ENCODE results near the gene SECTM1. TPM values are rescaled to one million over a fixed set of nuclear protein-coding genes. Genes with fewer than 3 reads are reported as not detected.

The SECTM1 gene
- polyA plus RNA-seq, 2 of the 4 experiments (the other 2 are of a cell fraction) = 0.22 to 2.0 TPM

DNA sequence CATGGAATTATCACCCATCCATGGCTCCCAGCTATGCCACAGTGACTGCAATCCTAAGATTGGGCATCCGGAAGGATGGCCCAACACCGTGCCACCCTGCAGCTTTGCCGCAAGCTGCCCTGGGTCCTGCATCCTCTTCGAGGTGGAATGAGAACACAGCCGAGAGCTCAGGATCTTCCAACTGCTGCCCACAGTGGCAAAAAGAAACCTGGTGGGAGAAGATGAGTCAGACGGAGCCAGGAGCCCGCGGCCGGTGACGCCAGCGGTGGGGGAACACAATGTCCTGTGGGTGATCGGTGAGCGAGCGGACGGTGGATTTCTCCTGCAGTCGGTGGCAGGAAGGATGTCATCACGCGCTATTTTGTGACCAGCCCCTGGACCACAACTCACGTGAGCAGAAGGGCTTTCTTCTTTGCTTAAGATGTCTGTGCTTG lies 36.3 kb downstream of the SECTM1 start:
- Histone ChIP-seq H3K4me2 (peak overlapping the region; percentile 91), H3K9me3 (no peaks in the 10 kb centered on the region), H3K4me1 (peaks cover 67% of the 10 kb centered on the region), H3K4me3 (peak overlapping the region; percentile 42), H3K27ac (peak overlapping the region; percentile 96 to 98)
- ChIA-PET POLR2A (interaction anchor here (0.6 to 2.7 kb wide), 10 partner anchors 9 to 91 kb away, joined by 3 to 14 read pairs (median 6); partner anchors contain the start of gene CSNK1D), CTCF (interaction anchor here (0.7 to 21.2 kb wide), 17 partner anchors 10 to 267 kb away, joined by 3 to 343 read pairs (median 4); partner anchors contain the start of gene SECTM1)
- peak; percentile 13 to 26 for ATAC-seq
- no peak for FAIRE-seq
- 3% methylated on average over 18 of the region's 19 CpGs for WGBS (ENCODE audit: missing lambda C conversion rate)
- DNase-seq (ENCODE audit: low read depth in 1 of 2, low spot score in 1 of 2) = peak; percentile 80 to 93
- TF ChIP-seq CHD2 (IDR thresholded peaks at IDR 0.05; ENCODE audit: low read length, partially characterized antibody) = no peak
- no peak for TF ChIP-seq TP53 (CRISPR knock-in tag; IDR thresholded peaks at IDR 0.05)
- peak; percentile 91 for TF ChIP-seq BHLHE40 (IDR thresholded peaks at IDR 0.05; ENCODE audit: low read depth, low read length)
- no peak for TF ChIP-seq SMC3 (IDR thresholded peaks at IDR 0.05)
- TF ChIP-seq, protein P1, sequence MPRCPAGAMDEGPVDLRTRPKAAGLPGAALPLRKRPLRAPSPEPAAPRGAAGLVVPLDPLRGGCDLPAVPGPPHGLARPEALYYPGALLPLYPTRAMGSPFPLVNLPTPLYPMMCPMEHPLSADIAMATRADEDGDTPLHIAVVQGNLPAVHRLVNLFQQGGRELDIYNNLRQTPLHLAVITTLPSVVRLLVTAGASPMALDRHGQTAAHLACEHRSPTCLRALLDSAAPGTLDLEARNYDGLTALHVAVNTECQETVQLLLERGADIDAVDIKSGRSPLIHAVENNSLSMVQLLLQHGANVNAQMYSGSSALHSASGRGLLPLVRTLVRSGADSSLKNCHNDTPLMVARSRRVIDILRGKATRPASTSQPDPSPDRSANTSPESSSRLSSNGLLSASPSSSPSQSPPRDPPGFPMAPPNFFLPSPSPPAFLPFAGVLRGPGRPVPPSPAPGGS (IDR thresholded peaks at IDR 0.05) = no peak
- TF ChIP-seq, protein P2, sequence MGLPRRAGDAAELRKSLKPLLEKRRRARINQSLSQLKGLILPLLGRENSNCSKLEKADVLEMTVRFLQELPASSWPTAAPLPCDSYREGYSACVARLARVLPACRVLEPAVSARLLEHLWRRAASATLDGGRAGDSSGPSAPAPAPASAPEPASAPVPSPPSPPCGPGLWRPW (IDR thresholded peaks at IDR 0.05) = no peak
- no peak for TF ChIP-seq ZSCAN20 (CRISPR knock-in tag; IDR thresholded peaks at IDR 0.05)
- TF ChIP-seq, protein P3, sequence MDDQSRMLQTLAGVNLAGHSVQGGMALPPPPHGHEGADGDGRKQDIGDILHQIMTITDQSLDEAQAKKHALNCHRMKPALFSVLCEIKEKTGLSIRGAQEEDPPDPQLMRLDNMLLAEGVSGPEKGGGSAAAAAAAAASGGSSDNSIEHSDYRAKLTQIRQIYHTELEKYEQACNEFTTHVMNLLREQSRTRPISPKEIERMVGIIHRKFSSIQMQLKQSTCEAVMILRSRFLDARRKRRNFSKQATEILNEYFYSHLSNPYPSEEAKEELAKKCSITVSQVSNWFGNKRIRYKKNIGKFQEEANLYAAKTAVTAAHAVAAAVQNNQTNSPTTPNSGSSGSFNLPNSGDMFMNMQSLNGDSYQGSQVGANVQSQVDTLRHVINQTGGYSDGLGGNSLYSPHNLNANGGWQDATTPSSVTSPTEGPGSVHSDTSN (IDR thresholded peaks at IDR 0.05) = no peak
- peak; percentile 12; the same call in 1 of the 2 replicates for TF ChIP-seq NFE2L2 (conservative IDR thresholded peaks at IDR 0.05; ENCODE audit: low read length)
- TF ChIP-seq, protein P4, sequence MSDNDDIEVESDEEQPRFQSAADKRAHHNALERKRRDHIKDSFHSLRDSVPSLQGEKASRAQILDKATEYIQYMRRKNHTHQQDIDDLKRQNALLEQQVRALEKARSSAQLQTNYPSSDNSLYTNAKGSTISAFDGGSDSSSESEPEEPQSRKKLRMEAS (IDR thresholded peaks at IDR 0.05) = no peak; the same call in 1 of the 2 replicates
- TF ChIP-seq FOSL2 (IDR thresholded peaks at IDR 0.05) = peak; percentile 11; the same call in 1 of the 2 replicates
- peak; percentile 88 for TF ChIP-seq FOSL2 (CRISPR knock-in tag; IDR thresholded peaks at IDR 0.05)
- TF ChIP-seq FOXS1 (CRISPR knock-in tag; IDR thresholded peaks at IDR 0.05) = no peak
- TF ChIP-seq CBX2 (IDR thresholded peaks at IDR 0.05; ENCODE audit: borderline replicate concordance, low read depth) = no peak
- TF ChIP-seq ZC3H11A (IDR thresholded peaks at IDR 0.05) = no peak
- TF ChIP-seq, protein P5, sequence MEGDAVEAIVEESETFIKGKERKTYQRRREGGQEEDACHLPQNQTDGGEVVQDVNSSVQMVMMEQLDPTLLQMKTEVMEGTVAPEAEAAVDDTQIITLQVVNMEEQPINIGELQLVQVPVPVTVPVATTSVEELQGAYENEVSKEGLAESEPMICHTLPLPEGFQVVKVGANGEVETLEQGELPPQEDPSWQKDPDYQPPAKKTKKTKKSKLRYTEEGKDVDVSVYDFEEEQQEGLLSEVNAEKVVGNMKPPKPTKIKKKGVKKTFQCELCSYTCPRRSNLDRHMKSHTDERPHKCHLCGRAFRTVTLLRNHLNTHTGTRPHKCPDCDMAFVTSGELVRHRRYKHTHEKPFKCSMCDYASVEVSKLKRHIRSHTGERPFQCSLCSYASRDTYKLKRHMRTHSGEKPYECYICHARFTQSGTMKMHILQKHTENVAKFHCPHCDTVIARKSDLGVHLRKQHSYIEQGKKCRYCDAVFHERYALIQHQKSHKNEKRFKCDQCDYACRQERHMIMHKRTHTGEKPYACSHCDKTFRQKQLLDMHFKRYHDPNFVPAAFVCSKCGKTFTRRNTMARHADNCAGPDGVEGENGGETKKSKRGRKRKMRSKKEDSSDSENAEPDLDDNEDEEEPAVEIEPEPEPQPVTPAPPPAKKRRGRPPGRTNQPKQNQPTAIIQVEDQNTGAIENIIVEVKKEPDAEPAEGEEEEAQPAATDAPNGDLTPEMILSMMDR (IDR thresholded peaks at IDR 0.05) = no peak
- TF ChIP-seq POLR2AphosphoS2 (conservative IDR thresholded peaks at IDR 0.05; ENCODE audit: low read length) = no peak
- TF ChIP-seq HEYL (CRISPR knock-in tag; IDR thresholded peaks at IDR 0.05) = no peak
- no peak; a peak in 1 of 4 replicates for TF ChIP-seq CEBPB (IDR thresholded peaks at IDR 0.05)
- no peak for TF ChIP-seq NPAS2 (CRISPR knock-in tag; IDR thresholded peaks at IDR 0.05; ENCODE audit: borderline replicate concordance)
- TF ChIP-seq, protein P6, sequence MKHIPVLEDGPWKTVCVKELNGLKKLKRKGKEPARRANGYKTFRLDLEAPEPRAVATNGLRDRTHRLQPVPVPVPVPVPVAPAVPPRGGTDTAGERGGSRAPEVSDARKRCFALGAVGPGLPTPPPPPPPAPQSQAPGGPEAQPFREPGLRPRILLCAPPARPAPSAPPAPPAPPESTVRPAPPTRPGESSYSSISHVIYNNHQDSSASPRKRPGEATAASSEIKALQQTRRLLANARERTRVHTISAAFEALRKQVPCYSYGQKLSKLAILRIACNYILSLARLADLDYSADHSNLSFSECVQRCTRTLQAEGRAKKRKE (CRISPR knock-in tag; IDR thresholded peaks at IDR 0.05; ENCODE audit: low read depth) = no peak
- 0 out of 5 replicates have a peak, but pooled peaks of 1 of the 2 experiments have one; percentile 7 for TF ChIP-seq EP300 (IDR thresholded peaks at IDR 0.05)
- no peak for TF ChIP-seq HOXB13 (CRISPR knock-in tag; IDR thresholded peaks at IDR 0.05; ENCODE audit: low read depth)
- TF ChIP-seq, protein P7, sequence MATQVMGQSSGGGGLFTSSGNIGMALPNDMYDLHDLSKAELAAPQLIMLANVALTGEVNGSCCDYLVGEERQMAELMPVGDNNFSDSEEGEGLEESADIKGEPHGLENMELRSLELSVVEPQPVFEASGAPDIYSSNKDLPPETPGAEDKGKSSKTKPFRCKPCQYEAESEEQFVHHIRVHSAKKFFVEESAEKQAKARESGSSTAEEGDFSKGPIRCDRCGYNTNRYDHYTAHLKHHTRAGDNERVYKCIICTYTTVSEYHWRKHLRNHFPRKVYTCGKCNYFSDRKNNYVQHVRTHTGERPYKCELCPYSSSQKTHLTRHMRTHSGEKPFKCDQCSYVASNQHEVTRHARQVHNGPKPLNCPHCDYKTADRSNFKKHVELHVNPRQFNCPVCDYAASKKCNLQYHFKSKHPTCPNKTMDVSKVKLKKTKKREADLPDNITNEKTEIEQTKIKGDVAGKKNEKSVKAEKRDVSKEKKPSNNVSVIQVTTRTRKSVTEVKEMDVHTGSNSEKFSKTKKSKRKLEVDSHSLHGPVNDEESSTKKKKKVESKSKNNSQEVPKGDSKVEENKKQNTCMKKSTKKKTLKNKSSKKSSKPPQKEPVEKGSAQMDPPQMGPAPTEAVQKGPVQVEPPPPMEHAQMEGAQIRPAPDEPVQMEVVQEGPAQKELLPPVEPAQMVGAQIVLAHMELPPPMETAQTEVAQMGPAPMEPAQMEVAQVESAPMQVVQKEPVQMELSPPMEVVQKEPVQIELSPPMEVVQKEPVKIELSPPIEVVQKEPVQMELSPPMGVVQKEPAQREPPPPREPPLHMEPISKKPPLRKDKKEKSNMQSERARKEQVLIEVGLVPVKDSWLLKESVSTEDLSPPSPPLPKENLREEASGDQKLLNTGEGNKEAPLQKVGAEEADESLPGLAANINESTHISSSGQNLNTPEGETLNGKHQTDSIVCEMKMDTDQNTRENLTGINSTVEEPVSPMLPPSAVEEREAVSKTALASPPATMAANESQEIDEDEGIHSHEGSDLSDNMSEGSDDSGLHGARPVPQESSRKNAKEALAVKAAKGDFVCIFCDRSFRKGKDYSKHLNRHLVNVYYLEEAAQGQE (IDR thresholded peaks at IDR 0.05) = no peak
- TF ChIP-seq EHMT2 (IDR thresholded peaks at IDR 0.05; ENCODE audit: low read depth) = no peak
- TF ChIP-seq NR3C1 (IDR thresholded peaks at IDR 0.05) = no peak
- no peak for TF ChIP-seq RARB (CRISPR knock-in tag; IDR thresholded peaks at IDR 0.05)
- TF ChIP-seq, protein P8, sequence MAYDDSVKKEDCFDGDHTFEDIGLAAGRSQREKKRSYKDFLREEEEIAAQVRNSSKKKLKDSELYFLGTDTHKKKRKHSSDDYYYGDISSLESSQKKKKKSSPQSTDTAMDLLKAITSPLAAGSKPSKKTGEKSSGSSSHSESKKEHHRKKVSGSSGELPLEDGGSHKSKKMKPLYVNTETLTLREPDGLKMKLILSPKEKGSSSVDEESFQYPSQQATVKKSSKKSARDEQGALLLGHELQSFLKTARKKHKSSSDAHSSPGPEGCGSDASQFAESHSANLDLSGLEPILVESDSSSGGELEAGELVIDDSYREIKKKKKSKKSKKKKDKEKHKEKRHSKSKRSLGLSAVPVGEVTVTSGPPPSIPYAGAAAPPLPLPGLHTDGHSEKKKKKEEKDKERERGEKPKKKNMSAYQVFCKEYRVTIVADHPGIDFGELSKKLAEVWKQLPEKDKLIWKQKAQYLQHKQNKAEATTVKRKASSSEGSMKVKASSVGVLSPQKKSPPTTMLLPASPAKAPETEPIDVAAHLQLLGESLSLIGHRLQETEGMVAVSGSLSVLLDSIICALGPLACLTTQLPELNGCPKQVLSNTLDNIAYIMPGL (CRISPR knock-in tag; IDR thresholded peaks at IDR 0.05; ENCODE audit: borderline replicate concordance) = no peak
- no peak for TF ChIP-seq RCOR1 (IDR thresholded peaks at IDR 0.05; ENCODE audit: low read depth, low read length)
- TF ChIP-seq RAD21 (conservative IDR thresholded peaks at IDR 0.05 in 1 of 2, IDR thresholded peaks at IDR 0.05 in 1 of 2) = no peak
